Mesenchymal stem cell (in vitro differentiated cells and primary cell): ENCODE results near the gene ZBTB21.
A peak's percentile ranks its signal among the peaks of the same experiment; 100 is the strongest.

Experiments
- DNase-seq: peaks from one replicate; pipeline ENCODE4 v3.0.0-alpha.2; 2013
- H2AFZ ChIP-seq: one replicate; pipeline ENCODE4 v1.6.1; 2013; ENCODE audit warnings: low read depth, mild to moderate bottlenecking, control low read depth, inconsistent platforms, low read length, moderate library complexity
- H2AK5ac ChIP-seq: 2 replicates; pipeline ENCODE4 v1.6.1; 2013; ENCODE audit warnings: low read length, moderate library complexity, mild to moderate bottlenecking, inconsistent platforms; ENCODE audit not compliant: severe bottlenecking
- H2BK120ac ChIP-seq: one replicate; pipeline ENCODE4 v1.6.1; 2013; ENCODE audit warnings: low read depth, mild to moderate bottlenecking, inconsistent platforms, low read length, moderate library complexity
- H2BK12ac ChIP-seq, 2 experiments: one replicate each; pipeline ENCODE4 v1.6.1; 2013; ENCODE audit warnings: inconsistent platforms in 2 of 2, low read length in 2 of 2, mild to moderate bottlenecking in 2 of 2, moderate library complexity in 2 of 2, control low read depth in 1 of 2
- H2BK15ac ChIP-seq: one replicate; pipeline ENCODE4 v1.6.1; 2013; ENCODE audit warnings: mild to moderate bottlenecking, low read depth, inconsistent platforms; ENCODE audit not compliant: poor library complexity, severe bottlenecking
- H2BK5ac ChIP-seq: 2 replicates; pipeline ENCODE4 v1.6.1; 2013; ENCODE audit warnings: low read depth, mild to moderate bottlenecking, low read length, control low read depth, inconsistent platforms; ENCODE audit not compliant: poor library complexity, severe bottlenecking
- H3K14ac ChIP-seq, 2 experiments: one replicate each; pipeline ENCODE4 v1.6.1; 2013; ENCODE audit warnings: inconsistent platforms in 2 of 2, low read length in 2 of 2, control low read depth in 1 of 2, mild to moderate bottlenecking in 1 of 2, moderate library complexity in 1 of 2
- H3K18ac ChIP-seq, 2 experiments: one replicate each; pipeline ENCODE4 v1.6.1; 2013; ENCODE audit warnings: inconsistent platforms in 2 of 2, low read length in 2 of 2, control low read depth in 1 of 2, low read depth in 1 of 2, mild to moderate bottlenecking in 1 of 2
- H3K23ac ChIP-seq, 2 experiments: one replicate each; pipeline ENCODE4 v1.6.1; 2013; ENCODE audit warnings: inconsistent platforms in 2 of 2, low read length in 2 of 2, mild to moderate bottlenecking in 2 of 2, moderate library complexity in 2 of 2, control low read depth in 1 of 2
- H3K27ac ChIP-seq: 2 replicates; pipeline ENCODE4 v1.5.1; 2013; ENCODE audit warnings: mild to moderate bottlenecking, moderate library complexity, low read length, control low read depth, inconsistent platforms; ENCODE audit not compliant: poor library complexity, severe bottlenecking
- H3K27me3 ChIP-seq, 2 experiments: 2 replicates each; pipeline versions ENCODE4 v1.6.1 to v1.7.0; 2013; ENCODE audit warnings: low read length in 2 of 2, mild to moderate bottlenecking in 2 of 2, moderate library complexity in 2 of 2, control low read depth in 1 of 2, inconsistent platforms in 1 of 2; ENCODE audit not compliant: control insufficient read depth in 1 of 2, insufficient read depth in 1 of 2
- H3K36me3 ChIP-seq, 2 experiments: 2 replicates each; pipeline versions ENCODE4 v1.6.1 to v1.7.0; 2013; ENCODE audit warnings: low read length in 2 of 2, control low read depth in 1 of 2, inconsistent platforms in 1 of 2, low read depth in 1 of 2, mild to moderate bottlenecking in 1 of 2; ENCODE audit not compliant: insufficient read depth in 2 of 2, control insufficient read depth in 1 of 2
- H3K4ac ChIP-seq, 2 experiments: one replicate each; pipeline ENCODE4 v1.6.1; 2013; ENCODE audit warnings: inconsistent platforms in 2 of 2, low read length in 2 of 2, mild to moderate bottlenecking in 2 of 2, moderate library complexity in 2 of 2, control low read depth in 1 of 2, low read depth in 1 of 2
- H3K4me1 ChIP-seq: 2 replicates; pipeline ENCODE4 v1.6.1; 2013; ENCODE audit warnings: low read depth, low read length, control low read depth; ENCODE audit not compliant: control insufficient read depth, insufficient read depth
- H3K4me2 ChIP-seq: 2 replicates; pipeline ENCODE4 v1.6.1; 2013; ENCODE audit warnings: low read length, mild to moderate bottlenecking, inconsistent platforms; ENCODE audit not compliant: poor library complexity, severe bottlenecking
- H3K4me3 ChIP-seq, 2 experiments: 2 replicates each; pipeline versions ENCODE4 v1.5.1 to v1.7.0; 2013; ENCODE audit warnings: low read length in 2 of 2, mild to moderate bottlenecking in 2 of 2, control low read depth in 1 of 2, low read depth in 1 of 2; ENCODE audit not compliant: insufficient read depth in 1 of 2
- H3K79me1 ChIP-seq: replicated peaks from 2 replicates; pipeline ENCODE4 v1.6.1; 2013; ENCODE audit warnings: mild to moderate bottlenecking, control low read depth, low read length, inconsistent platforms; ENCODE audit not compliant: poor library complexity, severe bottlenecking
- H3K9ac ChIP-seq: 2 replicates; pipeline ENCODE4 v1.7.0; 2013; ENCODE audit warnings: mild to moderate bottlenecking, low read length, moderate library complexity
- H3K9me3 ChIP-seq: 2 replicates; pipeline ENCODE4 v1.7.0; 2013; ENCODE audit warnings: mild to moderate bottlenecking, low read length; ENCODE audit not compliant: control insufficient read depth
- H4K8ac ChIP-seq: one replicate; pipeline ENCODE4 v1.6.1; 2013; ENCODE audit warnings: inconsistent platforms, mild to moderate bottlenecking, low read length, moderate library complexity
- H4K91ac ChIP-seq: one replicate; pipeline ENCODE4 v1.6.1; 2013; ENCODE audit warnings: mild to moderate bottlenecking, low read length, inconsistent platforms
- WGBS: methylation state at CpG from one replicate; pipeline ENCODE4 v1.1.7; 2013; ENCODE audit warnings: mixed read lengths; 5-methylcytosine and 5-hydroxymethylcytosine counted together

The ZBTB21 gene

DNA sequence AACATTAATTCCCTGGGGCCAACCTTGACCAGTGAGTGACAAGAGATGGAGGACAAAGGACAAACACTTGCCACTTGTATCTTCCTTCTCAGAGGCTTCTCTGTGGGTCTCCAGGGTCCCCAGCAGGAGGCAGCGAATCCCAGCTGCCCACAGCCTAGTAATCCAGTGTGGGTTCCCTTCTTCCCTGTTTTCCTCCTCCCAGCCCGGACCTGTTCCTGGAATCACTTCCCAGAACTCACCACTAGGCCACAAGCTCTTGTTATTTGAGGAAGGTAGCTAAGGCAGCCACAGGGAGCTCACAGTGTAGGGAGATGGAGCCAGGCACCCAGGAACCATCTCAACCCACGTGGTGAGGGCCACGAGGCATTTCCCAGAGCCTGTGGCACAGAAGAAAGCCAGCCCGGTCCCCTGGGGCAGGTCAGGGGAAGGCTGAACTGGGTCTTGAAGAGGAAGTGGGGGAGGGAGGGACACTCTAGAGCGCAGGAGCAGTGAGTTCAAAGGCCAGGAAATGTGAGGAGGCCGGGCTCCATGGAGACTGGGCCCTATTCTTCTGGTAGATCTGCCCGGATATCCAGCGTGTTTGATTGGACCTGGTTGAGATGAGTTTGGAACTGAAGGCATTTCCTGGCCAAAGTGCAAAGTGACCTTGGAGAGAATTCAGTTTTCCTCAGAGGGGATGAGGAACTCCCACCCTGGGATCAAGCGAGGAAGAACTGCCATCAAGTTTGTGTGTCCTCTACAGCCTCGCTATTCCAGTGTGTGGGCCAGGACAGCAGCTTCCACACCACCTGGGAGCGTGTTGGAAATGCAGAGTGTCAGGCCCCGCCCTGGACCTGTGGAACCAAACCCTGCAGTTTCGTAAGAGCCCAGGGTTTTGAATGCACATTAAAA, 36.1 kb downstream of the ZBTB21 start:
- no peak overlapping the region for H3K9ac ChIP-seq
- H2BK5ac ChIP-seq = no peak overlapping the region
- WGBS = 82% methylated on average over 13 of the region's 14 CpGs
- H3K27me3 ChIP-seq = peaks cover 0 to 7% of the 10 kb centered on the region in 2 experiments
- H2AK5ac ChIP-seq = no peak overlapping the region
- no peak overlapping the region for H2AFZ ChIP-seq
- H3K4me2 ChIP-seq = no peak overlapping the region
- peaks cover under 1% of the 10 kb centered on the region for H3K9me3 ChIP-seq
- H3K36me3 ChIP-seq = no peaks in the 10 kb centered on the region
- H4K8ac ChIP-seq = no peak overlapping the region
- no peak overlapping the region for H3K4me3 ChIP-seq
- H2BK120ac ChIP-seq = no peak overlapping the region
- H3K4ac ChIP-seq = no peak overlapping the region
- H2BK15ac ChIP-seq = peak overlapping the region; percentile 19
- H3K23ac ChIP-seq = no peak overlapping the region
- DNase-seq = no peak
- no peak overlapping the region for H3K18ac ChIP-seq
- H2BK12ac ChIP-seq = no peak overlapping the region
- no peak overlapping the region for H3K14ac ChIP-seq
- H4K91ac ChIP-seq = no peak overlapping the region
- H3K4me1 ChIP-seq = peaks cover 5% of the 10 kb centered on the region
- H3K27ac ChIP-seq = no peak overlapping the region
- H3K79me1 ChIP-seq = no peaks in the 10 kb centered on the region

GRCh38 chr21:41973427-41973831, 36.7 kb downstream of the ZBTB21 start:
- no peak overlapping the region for H2BK12ac ChIP-seq
- WGBS = 97% methylated on average over 15 of the region's 15 CpGs

DNA sequence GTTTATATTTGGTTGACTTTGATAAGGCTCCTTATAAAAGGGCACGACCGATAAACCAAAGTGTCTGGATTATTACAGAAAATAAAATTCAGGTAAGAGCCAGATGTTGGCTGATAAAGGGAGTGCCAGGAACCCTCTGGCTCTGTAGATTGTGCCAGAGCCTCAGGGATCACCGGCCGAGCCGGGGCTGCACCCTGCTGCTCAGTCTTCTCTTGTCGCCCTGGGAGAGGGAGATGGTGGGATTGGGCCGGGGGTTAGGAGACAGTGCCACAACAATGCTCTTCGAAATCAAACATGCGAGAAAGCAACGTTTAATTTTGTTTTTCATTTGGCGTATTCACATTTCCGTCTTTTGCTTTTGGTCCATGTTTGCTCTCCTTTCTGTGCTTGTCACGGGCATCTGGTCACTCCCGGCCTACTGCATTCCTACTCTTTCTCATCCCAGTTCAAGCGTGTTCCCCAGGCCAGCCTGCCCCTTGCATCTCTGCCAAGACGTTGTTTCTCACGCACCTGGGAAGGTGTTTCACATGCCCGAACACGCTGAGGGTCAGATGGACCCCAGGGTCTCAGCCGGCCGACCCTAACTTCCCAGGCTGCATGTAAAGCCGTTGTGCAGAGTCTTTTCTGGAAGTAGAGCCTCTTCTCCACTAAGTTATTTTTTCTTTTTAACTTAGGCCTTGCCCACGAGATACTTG, 37.5 kb downstream of the ZBTB21 start:
- no peak overlapping the region for H3K18ac ChIP-seq
- no peak overlapping the region for H3K27ac ChIP-seq
- no peak for DNase-seq
- no peak overlapping the region for H2BK120ac ChIP-seq
- H2BK12ac ChIP-seq = no peak overlapping the region
- H2AFZ ChIP-seq = no peak overlapping the region
- 95% methylated on average over 23 of the region's 23 CpGs for WGBS
- no peak overlapping the region for H4K8ac ChIP-seq
- peaks cover 5% of the 10 kb centered on the region for H3K4me1 ChIP-seq
- no peak overlapping the region for H3K4me2 ChIP-seq
- no peak overlapping the region for H3K14ac ChIP-seq
- H2AK5ac ChIP-seq = no peak overlapping the region
- no peaks in the 10 kb centered on the region for H3K9me3 ChIP-seq
- H3K36me3 ChIP-seq = no peaks in the 10 kb centered on the region
- H3K23ac ChIP-seq = no peak overlapping the region
- H2BK15ac ChIP-seq = no peak overlapping the region
- no peak overlapping the region for H3K4me3 ChIP-seq
- H3K27me3 ChIP-seq = peaks cover 0 to 7% of the 10 kb centered on the region in 2 experiments
- H3K4ac ChIP-seq = no peak overlapping the region
- no peak overlapping the region for H3K9ac ChIP-seq
- no peak overlapping the region for H2BK5ac ChIP-seq
- no peak overlapping the region for H4K91ac ChIP-seq
- H3K79me1 ChIP-seq = no peaks in the 10 kb centered on the region

More at GRCh38 chr21:41973427-41973831, 36.7 kb downstream of the ZBTB21 start:
- H4K91ac ChIP-seq = no peak overlapping the region
- no peak overlapping the region for H2BK5ac ChIP-seq
- H2AK5ac ChIP-seq = no peak overlapping the region
- H3K4me2 ChIP-seq = no peak overlapping the region
- H3K79me1 ChIP-seq = no peaks in the 10 kb centered on the region
- peak overlapping the region in 1 of 2 experiments; percentile 18 for H3K14ac ChIP-seq
- H3K4ac ChIP-seq = no peak overlapping the region
- H3K23ac ChIP-seq = no peak overlapping the region
- H3K9ac ChIP-seq = no peak overlapping the region
- no peak overlapping the region for H4K8ac ChIP-seq
- H3K27ac ChIP-seq = no peak overlapping the region
- peaks cover 0 to 7% of the 10 kb centered on the region in 2 experiments for H3K27me3 ChIP-seq
- no peak overlapping the region for H2BK15ac ChIP-seq
- H2BK120ac ChIP-seq = no peak overlapping the region
- no peak for DNase-seq
- H3K4me1 ChIP-seq = peaks cover 5% of the 10 kb centered on the region
- no peak overlapping the region for H3K18ac ChIP-seq
- H3K36me3 ChIP-seq = no peaks in the 10 kb centered on the region
- H3K4me3 ChIP-seq = no peak overlapping the region
- H3K9me3 ChIP-seq = no peaks in the 10 kb centered on the region
- H2AFZ ChIP-seq = no peak overlapping the region

- H3K79me1 ChIP-seq = no peaks in the 10 kb centered on the region
- H2BK12ac ChIP-seq = no peak overlapping the region
- peaks cover 0 to 7% of the 10 kb centered on the region in 2 experiments for H3K27me3 ChIP-seq
- H3K18ac ChIP-seq = no peak overlapping the region
- H3K27ac ChIP-seq = no peak overlapping the region
- H4K8ac ChIP-seq = no peak overlapping the region
- DNase-seq = no peak
- H2BK5ac ChIP-seq = no peak overlapping the region
- no peaks in the 10 kb centered on the region for H3K9me3 ChIP-seq
- no peak overlapping the region for H3K4ac ChIP-seq
- no peak overlapping the region for H3K4me2 ChIP-seq
- WGBS = 95% methylated on average over 1 of the region's 6 CpGs
- no peak overlapping the region for H3K23ac ChIP-seq
- no peak overlapping the region for H3K4me3 ChIP-seq
- H2AFZ ChIP-seq = no peak overlapping the region
- no peak overlapping the region for H4K91ac ChIP-seq
- H3K4me1 ChIP-seq = peaks cover 5% of the 10 kb centered on the region
- no peak overlapping the region for H2BK15ac ChIP-seq
- H3K14ac ChIP-seq = no peak overlapping the region
- no peak overlapping the region for H2AK5ac ChIP-seq
- no peak overlapping the region for H3K9ac ChIP-seq
- H2BK120ac ChIP-seq = no peak overlapping the region
- no peaks in the 10 kb centered on the region for H3K36me3 ChIP-seq
Observed at GRCh38 chr21:41971891-41972290, 38.3 kb downstream of the ZBTB21 start.
